GM18951 (cell line): Measurements from ENCODE around the gene FBXL16.
A peak's percentile ranks its signal among the peaks of the same experiment; 100 is the strongest.
"Not testable (repeated sequence)": the region's sequence is repeated elsewhere in the genome, so short reads cannot be mapped to it uniquely, and the experiment has no call there.

Experiments used
- POLR2A ChIP-seq: IDR thresholded peaks from 4 replicates; pipeline ENCODE4 v1.6.1; 2011; ENCODE audit warnings: mild to moderate bottlenecking; ENCODE audit not compliant: insufficient read length, insufficient read depth; ENCODE audit errors: extremely low read depth
- in situ Hi-C: fragments of 300-500 bp; cut with MboI; formaldehyde crosslinking; loops from one replicate; pipeline ENCODE4 v1.12.0; 2022; ENCODE audit warnings: low sequenced_read_pairs, mixed read lengths, inconsistent platforms; ENCODE audit not compliant: unreplicated experiment

The FBXL16 gene

DNA sequence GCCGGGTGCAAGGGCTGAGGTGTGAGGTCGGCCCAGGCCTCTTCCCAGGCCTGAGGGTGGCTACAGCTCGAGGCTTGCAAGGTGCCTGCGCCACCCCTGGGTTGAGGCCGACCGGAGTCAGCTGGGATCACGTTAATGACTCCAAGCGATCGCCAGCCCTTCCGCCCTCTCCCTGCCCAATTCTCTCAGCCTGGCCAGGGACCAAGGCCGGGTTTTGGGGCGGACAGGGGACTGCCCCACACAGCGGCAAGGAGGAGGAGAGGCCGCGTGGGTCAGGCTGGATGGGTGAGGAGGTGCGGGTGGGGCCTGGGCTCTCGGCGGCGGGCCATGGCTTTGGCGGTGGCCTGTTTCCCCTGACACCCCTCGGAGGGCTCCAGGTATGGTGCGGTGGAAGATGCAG, 12.2 kb downstream of the FBXL16 start:
- TF ChIP-seq POLR2A = no peak
- in situ Hi-C loops = no loop called here

DNA sequence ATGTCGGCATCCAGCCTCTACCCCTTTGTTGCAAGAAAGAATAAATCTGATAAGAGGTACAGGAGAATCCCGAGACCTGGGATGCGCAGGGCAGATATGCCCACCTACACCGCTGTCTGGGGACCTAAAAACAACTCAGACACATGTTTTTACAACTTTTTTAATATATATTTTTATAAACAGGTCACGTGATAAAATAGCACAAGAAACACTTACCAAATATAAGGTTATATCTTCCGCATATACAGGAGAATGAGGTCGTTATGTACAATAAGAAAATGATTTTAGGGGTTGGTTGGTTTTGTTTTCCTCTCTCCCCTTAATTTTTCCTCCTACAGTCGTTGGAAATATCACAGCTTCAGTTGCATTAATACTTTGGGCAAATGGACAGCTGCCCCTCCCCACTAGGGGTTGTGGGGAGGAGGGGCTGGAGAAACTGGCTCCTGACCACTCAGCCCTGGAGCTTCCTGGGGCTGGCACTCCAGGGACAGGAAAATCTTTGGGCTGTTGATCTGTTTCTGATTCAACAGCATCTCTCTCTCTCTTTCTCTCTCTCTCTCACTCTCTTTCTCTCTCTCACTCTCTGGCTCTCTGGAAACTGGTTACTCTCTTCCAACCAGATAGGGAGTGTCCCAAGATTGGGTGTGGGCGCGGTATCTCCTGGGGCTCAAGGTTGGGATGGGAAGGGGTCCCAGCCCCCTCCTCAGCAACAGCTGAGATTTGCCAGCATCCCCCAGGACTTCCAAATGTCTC, 13.1 kb downstream of the FBXL16 start:
- TF ChIP-seq POLR2A = no peak
- in situ Hi-C loops = no loop called here

DNA sequence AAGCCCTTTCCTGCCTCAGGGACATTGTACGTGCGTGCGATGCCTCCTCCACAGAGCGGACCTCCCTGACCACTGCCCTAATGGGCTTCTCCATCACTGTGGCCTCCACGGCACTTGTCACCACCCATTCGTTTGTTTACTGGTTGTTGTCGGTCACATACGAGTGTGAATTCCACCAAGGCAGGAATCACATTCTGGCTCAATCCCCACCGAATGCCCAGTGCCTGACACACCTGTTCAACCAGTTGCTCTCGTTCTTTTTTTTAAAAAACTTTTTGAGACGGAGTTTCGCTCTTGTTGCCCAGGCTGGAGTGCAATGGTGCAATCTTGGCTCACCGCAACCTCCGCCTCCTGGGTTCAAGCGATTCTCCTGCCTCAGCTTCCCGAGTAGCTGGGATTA, 14.4 kb downstream of the FBXL16 start:
- in situ Hi-C loops = not testable (repeated sequence)

DNA sequence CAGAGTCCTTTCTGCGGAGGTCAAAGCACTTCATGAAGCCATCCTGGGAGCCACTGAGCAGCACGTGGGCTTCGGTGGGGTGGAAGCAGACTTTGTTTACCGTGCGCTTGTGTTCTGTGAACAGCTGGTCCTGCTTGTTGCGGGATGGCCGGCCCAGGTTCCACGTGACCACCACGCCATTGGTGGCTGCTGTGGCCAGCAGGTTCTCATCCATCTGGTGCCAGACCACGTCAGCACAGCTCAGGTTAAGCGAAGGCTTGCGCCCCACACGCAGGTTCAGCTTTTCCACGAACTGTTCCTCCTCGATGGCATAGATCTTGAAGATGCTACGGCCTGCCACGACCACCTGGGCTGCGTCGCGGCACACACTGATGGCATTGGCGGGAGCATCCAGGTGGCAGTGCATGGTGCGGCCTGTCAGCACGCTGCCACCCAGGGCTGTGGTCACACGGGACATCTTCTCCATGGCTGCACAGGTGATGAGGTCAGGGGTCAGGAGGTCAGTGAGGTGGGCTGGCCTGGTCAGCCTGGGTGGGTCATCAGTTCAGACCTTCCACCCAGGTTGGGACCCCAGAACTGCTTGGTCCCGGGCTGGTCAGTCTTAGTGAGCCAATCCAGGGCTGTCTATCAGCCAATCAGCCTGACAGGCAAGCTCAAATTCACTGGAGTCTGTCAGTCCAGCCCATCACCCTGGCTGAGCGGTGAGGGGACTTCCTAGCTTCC, 16.3 kb downstream of the FBXL16 start:
- no peak for TF ChIP-seq POLR2A
- in situ Hi-C loops = no loop called here

DNA sequence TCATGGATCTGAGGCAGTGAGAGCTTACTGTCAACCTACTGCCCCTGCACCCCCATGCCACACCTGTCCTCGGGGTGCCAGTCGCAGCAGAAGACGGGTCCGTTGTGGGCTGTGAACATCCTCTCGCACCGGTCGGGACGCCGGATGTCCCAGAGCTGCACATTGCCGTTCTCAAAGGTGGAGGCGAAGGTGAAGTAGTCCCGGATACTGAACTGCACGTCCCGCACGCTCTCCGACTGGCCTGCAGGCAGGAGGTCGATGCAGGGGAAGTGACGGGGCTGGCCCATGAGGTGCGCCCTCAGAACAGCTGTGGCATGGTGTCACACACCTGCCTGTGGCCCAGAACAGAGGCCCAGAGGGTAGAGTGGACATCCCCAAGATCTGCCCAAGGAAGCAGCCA, 18.1 kb downstream of the FBXL16 start:
- no peak for TF ChIP-seq POLR2A
- in situ Hi-C loops = no loop called here

DNA sequence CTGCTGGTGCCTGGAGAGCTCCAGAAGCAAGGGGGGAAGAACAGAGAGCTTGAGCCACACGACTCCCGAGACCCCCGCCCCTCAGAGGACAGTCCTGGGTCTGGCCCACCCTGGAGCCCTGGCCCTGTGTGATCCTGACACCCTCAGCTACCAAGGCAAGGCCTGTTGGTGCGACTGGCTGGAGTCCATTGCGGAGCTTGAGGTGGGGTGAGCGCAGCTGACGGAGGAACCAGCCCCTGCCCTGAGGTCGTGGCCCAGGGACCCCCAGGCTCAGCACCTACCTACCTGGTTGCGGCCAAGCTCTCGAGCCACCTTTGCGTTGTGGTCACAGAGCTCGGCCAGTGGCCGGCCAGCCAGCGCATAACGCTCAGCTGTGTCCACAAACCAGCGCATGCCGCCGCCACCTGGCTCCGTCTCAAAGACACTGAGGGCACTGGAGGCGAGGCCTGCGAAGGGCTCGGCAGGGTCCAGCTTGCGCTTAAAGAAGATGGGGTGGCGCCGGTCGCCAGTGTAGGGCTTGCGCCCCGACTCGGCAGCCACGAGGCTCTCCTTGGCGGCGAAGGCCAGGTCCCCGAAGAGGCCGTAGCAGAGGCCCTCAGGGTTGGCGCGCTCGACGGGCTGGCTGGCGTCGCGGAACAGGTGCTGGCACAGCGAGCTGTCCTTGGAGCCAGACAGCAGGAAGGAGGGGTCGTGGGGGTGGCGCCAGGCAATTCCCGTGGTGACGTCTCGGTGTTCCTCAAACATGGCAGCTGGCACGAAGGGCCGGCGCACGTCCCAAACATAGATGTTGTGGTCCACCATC, 18.9 kb downstream of the FBXL16 start:
- in situ Hi-C loops = no loop called here
- TF ChIP-seq POLR2A = no peak

DNA sequence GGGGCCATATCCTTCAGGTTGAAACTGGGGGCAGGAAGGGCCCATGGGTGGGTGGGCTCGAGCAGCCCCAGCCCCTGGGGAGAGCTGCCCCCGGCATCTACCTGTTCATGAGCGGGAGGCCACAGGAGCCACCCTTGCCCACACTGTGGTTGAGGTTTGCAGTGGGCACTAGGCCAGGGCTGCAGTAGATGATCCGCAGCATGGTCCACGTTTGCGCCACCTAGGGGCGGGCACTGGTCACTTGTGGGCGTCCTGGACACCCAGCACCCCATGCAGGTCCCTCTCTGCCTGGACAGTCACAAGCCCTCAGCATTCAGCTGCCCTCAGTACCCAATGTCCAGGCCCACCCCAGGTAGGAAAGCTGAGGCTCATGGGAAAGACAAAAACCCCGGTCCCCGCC, 19.6 kb downstream of the FBXL16 start:
- in situ Hi-C loops = no loop called here
- no peak for TF ChIP-seq POLR2A

DNA sequence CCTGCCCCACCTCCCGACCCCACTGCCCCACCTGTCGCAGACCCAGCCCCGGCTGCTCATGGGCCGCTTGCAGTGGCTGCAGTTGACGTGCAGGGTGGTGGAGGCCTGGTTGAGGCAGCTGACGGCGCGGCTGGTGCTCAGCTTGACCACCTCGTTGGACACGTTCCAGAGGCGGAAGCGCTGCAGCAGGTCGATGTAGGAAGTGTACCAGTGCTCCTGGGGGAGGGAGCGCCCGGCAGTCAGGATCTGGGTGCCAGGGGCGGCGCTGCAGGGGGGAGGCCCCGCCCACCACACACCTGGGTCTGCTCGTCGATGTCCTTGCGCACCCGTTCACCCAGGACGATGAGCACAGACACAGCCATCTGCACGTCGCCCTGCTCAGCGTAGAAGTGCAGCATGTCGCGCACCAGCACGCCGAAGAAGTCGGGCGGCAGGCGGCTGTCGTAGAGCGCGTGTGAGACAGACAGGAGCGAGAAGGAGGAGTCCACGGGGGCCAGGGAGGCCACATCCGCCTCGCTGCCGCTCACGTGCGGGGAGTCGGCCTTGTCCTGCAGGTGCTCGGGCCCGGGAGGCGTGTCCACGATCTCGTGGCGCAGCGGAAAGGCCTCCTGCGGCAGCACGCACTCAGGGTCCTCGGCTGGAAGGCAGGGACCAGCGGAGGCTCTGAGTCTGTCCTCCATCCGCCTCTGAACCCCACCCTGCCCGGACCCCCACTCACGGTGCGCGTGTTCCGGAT, 20.5 kb downstream of the FBXL16 start:
- in situ Hi-C loops = no loop called here
- TF ChIP-seq POLR2A = no peak

DNA sequence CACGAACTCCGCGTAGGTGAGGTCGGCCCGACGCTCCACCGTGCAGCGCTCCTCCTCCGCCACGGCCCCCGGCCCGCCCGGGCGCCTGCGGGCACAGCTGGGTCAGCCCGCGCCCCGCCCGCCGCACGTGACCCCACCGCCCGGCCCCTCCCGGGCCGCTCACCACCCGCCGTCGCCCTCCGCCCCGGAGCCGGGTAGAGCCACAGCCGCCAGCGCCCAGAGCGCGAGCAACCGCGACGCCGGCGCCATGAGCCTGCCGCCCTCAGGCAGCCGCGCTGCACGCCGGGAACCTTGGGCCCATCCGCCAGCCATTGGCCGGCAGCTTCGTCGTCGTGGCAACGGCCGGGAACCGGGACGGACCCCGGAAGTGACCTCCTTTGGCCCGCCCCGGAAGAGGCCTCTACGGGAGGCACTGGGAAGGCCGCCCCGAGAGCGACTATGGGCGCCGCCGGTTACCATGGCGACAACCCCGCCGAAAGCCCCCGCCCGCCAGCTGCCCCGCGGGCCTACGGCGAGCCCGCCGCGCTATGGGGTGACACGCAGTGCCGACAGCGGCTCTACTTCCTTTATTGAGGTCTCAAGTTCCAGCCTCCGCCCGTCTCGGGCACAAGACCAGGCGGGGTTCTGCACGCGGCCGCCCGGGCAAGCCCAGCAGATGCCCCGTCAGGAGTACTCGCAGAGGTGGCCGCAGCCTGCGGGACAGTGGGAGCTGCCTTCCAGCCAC, 21.4 kb downstream of the FBXL16 start, which contains the start of gene JMJD8:
JMJD8 (minus strand) TSS at position 264 of the 724 bp plus-strand sequence; CDS start at position 249, 15 bp downstream.
- in situ Hi-C loops = no loop called here
- peak; percentile 92 for TF ChIP-seq POLR2A

DNA sequence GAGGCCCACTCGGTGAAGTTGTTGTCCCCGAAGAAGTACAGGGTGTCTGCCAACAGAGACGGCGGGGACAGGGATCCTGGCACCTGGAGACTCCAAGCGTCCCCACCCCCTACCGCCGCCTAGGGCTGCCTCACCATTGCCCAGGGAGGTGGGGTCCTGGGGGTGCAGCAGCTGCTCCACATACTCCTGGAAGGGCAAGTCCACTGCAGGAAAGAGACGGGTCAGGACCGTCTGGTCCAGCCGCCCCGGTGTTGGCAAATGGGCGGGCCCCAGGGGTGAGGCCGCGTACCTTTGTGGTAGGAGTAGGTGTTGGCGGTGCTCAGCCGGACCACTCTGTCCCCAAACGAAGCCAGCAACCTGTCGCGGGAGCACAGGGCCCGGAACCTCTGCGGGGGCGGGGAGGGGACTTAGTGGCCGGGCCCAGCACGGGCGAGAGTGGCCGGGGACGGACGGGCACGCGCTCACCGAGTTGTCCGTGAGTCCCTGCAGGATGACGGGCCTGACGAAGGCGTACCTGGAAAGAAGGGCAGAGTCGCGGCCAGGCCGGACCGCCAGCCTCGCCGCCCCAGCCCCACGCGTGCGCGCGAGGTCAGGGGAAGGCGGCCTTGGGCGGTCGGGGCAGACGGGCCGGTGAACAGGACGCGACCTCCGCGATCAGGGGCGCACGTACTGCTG, 22.1 kb downstream of the FBXL16 start:
- TF ChIP-seq POLR2A = no peak
- in situ Hi-C loops = no loop called here

DNA sequence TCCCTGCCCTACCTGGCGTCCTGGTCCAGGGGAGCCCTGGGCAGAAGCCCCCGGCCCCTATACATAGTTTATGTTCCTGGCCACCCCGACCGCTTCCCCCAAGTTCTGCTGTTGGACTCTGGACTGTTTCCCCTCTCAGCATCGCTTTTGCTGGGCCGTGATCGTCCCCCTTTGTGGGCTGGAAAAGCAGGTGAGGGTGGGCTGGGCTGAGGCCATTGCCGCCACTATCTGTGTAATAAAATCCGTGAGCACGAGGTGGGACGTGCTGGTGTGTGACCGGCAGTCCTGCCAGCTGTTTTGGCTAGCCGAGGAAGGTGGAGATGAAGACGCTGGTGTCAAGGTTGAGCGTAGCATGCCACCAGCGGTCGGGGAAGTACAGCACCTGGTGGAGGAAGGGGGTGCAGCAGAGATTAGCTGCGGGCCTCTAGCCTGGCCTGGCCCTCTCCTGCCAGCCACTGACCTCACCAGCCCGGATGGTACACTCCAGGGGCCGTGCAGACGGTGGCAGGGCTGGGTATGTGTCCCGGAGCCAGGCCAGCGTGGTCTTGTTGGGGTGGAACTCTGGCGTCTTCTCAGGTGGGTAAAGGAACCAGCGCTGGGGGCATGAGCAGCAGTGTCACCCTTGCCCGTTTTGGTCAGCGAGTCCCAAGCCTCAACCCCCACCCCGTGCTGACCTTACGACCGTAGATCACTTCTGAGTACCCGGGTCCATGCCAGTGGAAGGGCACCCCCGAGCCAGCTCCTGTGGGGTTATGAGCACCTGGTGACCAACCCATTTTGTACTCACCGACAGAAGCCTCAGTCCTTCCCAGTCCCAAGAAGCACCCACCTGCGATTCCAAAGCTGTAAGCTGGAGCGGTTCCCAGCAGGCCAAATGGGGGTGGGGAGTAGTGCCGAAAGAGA, 22.9 kb downstream of the FBXL16 start:
- TF ChIP-seq POLR2A = no peak
- in situ Hi-C loops = no loop called here
